HG03060 (cell line): ENCODE data around the gene LPXN.

Source experiments
- ATAC-seq: cut with Tn5 transposase; IDR thresholded peaks from one replicate; pipeline ENCODE4 v1.9.1; 2021; ENCODE audit warnings: low read depth, moderate number of reproducible peaks; ENCODE audit not compliant: unreplicated experiment

LPXN gene

GRCh38 chr11:58525037-58525614 lies 50.5 kb downstream of the LPXN start:
- ATAC-seq = peak; percentile 76

GRCh38 chr11:58524232-58525036 lies 51.2 kb downstream of the LPXN start:
- ATAC-seq = peak; percentile 15

- ATAC-seq = no peak
Measured at GRCh38 chr11:58513747-58514367, 61.8 kb downstream of the LPXN start.

GRCh38 chr11:58511636-58512035 lies 64.0 kb downstream of the LPXN start:
- ATAC-seq = no peak

GRCh38 chr11:58509748-58510147 lies 65.9 kb downstream of the LPXN start:
- ATAC-seq = no peak

GRCh38 chr11:58508814-58509213 lies 66.8 kb downstream of the LPXN start:
- ATAC-seq = no peak

GRCh38 chr11:58508005-58508404 lies 67.7 kb downstream of the LPXN start, which contains the start of gene OR5B21:
Gene OR5B21, minus strand, starts transcription at chr11:58508105. Its CDS starts 0 bp downstream, at chr11:58508105.
- no peak for ATAC-seq

GRCh38 chr11:58507355-58507754 lies 68.3 kb downstream of the LPXN start:
- no peak for ATAC-seq

GRCh38 chr11:58506935-58507334 lies 68.7 kb downstream of the LPXN start:
- ATAC-seq = no peak

- ATAC-seq = no peak
Measured at GRCh38 chr11:58505849-58506248, 69.8 kb downstream of the LPXN start.

- no peak for ATAC-seq
Measured at GRCh38 chr11:58504232-58504631, 71.4 kb downstream of the LPXN start.

- ATAC-seq = peak; percentile 90
Measured at GRCh38 chr11:58503361-58503856, 72.2 kb downstream of the LPXN start.

- ATAC-seq = no peak
Measured at GRCh38 chr11:58502004-58502403, 73.7 kb downstream of the LPXN start.

- ATAC-seq = no peak
Measured at GRCh38 chr11:58498464-58498863, 77.2 kb downstream of the LPXN start.

GRCh38 chr11:58497951-58498350 lies 77.7 kb downstream of the LPXN start:
- ATAC-seq = no peak

- no peak for ATAC-seq
Measured at GRCh38 chr11:58495906-58496305, 79.8 kb downstream of the LPXN start.

- no peak for ATAC-seq
Measured at GRCh38 chr11:58494101-58494500, 81.6 kb downstream of the LPXN start.

- no peak for ATAC-seq
Measured at GRCh38 chr11:58493676-58494075, 82.0 kb downstream of the LPXN start.

GRCh38 chr11:58490827-58491226 lies 84.8 kb downstream of the LPXN start:
- no peak for ATAC-seq

GRCh38 chr11:58487170-58487569 lies 88.5 kb downstream of the LPXN start:
- no peak for ATAC-seq

- no peak for ATAC-seq
Measured at GRCh38 chr11:58485961-58486360, 89.7 kb downstream of the LPXN start.
